ENCODE results near the gene TIAM2.
"Not testable (repeated sequence)": the region's sequence is repeated elsewhere in the genome, so short reads cannot be mapped to it uniquely, and the experiment has no call there.

DNA sequence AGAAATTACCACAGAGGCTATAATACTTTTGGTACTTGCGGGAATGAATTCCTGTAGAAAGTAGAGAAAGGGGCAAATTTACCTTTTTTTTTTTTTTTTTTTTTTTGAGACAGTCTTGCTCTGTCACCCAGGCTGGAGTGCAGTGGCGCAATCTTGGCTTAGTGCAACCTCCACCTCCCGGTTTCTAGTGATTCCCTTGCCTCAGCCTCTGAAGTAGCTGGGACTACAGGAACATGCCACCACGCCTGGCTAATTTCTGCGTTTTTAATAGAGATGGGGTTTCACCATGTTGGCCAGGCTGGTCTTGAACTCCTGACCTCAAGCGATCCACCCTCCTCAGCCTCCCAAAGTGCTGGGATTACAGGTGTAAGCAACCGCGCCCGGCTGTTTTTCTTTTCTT, 189.9 kb downstream of the TIAM2 start:
- not testable (repeated sequence) for TF ChIP-seq POLR2A (IDR thresholded peaks at IDR 0.05); EP300 (IDR thresholded peaks at IDR 0.05; ENCODE audit: low read depth); POLR2AphosphoS5 (IDR thresholded peaks at IDR 0.05)
- TF ChIP-seq, protein P1, sequence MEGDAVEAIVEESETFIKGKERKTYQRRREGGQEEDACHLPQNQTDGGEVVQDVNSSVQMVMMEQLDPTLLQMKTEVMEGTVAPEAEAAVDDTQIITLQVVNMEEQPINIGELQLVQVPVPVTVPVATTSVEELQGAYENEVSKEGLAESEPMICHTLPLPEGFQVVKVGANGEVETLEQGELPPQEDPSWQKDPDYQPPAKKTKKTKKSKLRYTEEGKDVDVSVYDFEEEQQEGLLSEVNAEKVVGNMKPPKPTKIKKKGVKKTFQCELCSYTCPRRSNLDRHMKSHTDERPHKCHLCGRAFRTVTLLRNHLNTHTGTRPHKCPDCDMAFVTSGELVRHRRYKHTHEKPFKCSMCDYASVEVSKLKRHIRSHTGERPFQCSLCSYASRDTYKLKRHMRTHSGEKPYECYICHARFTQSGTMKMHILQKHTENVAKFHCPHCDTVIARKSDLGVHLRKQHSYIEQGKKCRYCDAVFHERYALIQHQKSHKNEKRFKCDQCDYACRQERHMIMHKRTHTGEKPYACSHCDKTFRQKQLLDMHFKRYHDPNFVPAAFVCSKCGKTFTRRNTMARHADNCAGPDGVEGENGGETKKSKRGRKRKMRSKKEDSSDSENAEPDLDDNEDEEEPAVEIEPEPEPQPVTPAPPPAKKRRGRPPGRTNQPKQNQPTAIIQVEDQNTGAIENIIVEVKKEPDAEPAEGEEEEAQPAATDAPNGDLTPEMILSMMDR (IDR thresholded peaks at IDR 0.05): not testable (repeated sequence)

All from transverse colon (tissue), 4 donors.